ENCODE results near the gene ZMYM2. TPM values are rescaled to one million over a fixed set of nuclear protein-coding genes. Genes with fewer than 3 reads are reported as not detected.

Gene ZMYM2
- total RNA-seq, 1 experiment from 2014 or later, result 159 TPM

GRCh38 chr13:19955873-19956559, 2.5 kb upstream of the ZMYM2 start (continued):
- no peak for TF ChIP-seq ATF6 (CRISPR knock-in tag; IDR thresholded peaks at IDR 0.05)
- TF ChIP-seq HMGA2 (CRISPR knock-in tag; IDR thresholded peaks at IDR 0.05), result no peak
- TF ChIP-seq ZNF396 (CRISPR knock-in tag; IDR thresholded peaks at IDR 0.05; ENCODE audit: borderline replicate concordance), result no peak

- Mint-ChIP-seq H3K9me3 (peaks cover 8% of the 10 kb centered on the region; the same call in 1 of the 2 replicates), H3K4me1 (peaks cover 23% of the 10 kb centered on the region), H3K4me3 (peak overlapping the region; percentile 72), H3K27me3 (ENCODE audit: low read depth) (no peaks in the 10 kb centered on the region; the same call in 1 of the 2 replicates), H3K36me3 (peaks cover 24% of the 10 kb centered on the region), H3K27ac (no peak overlapping the region)
- ChIA-PET CTCF (interaction anchor here (1.1 kb wide), 1 partner anchor 30 kb away, joined by 3 read pairs; no protein-coding TSS in a partner anchor), POLR2A (interaction anchor here (1.0 kb wide), 1 partner anchor 94 kb away, joined by 6 read pairs; the partner anchor contains the start of gene ZMYM5)
- peak; percentile 2 for ATAC-seq
- DNase-seq (ENCODE audit: low spot score), result peak; percentile 73
- TF ChIP-seq CBFB (CRISPR knock-in tag; IDR thresholded peaks at IDR 0.05; ENCODE audit: low read depth) (0 out of 2 replicates have a peak, but pooled peaks have one; percentile 30), GTF2I (CRISPR knock-in tag; conservative IDR thresholded peaks at IDR 0.05) (0 out of 2 replicates have a peak, but pooled peaks have one; percentile 38), ARID4B (CRISPR knock-in tag; IDR thresholded peaks at IDR 0.05; ENCODE audit: borderline replicate concordance) (no peak), SMAD4 (CRISPR knock-in tag; IDR thresholded peaks at IDR 0.05) (no peak), ATF6 (CRISPR knock-in tag; IDR thresholded peaks at IDR 0.05) (no peak), CTCF (IDR thresholded peaks at IDR 0.05) (peak; percentile 83), PREB (CRISPR knock-in tag; IDR thresholded peaks at IDR 0.05; ENCODE audit: borderline replicate concordance) (no peak), TP53 (CRISPR knock-in tag; IDR thresholded peaks at IDR 0.05) (peak; percentile 76; the same call in 1 of the 2 replicates), MAX (CRISPR knock-in tag; IDR thresholded peaks at IDR 0.05) (peak; percentile 50; the same call in 1 of the 2 replicates), CREM (CRISPR knock-in tag; IDR thresholded peaks at IDR 0.05) (0 out of 2 replicates have a peak, but pooled peaks have one; percentile 41), NR3C1 (CRISPR knock-in tag; conservative IDR thresholded peaks at IDR 0.05; ENCODE audit: low read depth) (no peak), ZNF281 (CRISPR knock-in tag; IDR thresholded peaks at IDR 0.05) (no peak), NR1H2 (CRISPR knock-in tag; IDR thresholded peaks at IDR 0.05) (no peak)
Measured at GRCh38 chr13:19957320-19958154, 990 bp upstream of the ZMYM2 start.
